Urothelium cell line (cell line): ENCODE measurements around the gene ATP13A2.

ENCODE experiments used
- DNase-seq: peaks from one replicate; pipeline ENCODE4 v3.0.0; 2011; ENCODE audit warnings: low spot score, mixed read lengths
- FAIRE-seq: peaks from 2 replicates; lab custom pipeline; 2011; peaks lifted over from hg19 to GRCh38; lab: Jason Lieb, UNC

The ATP13A2 gene

DNA sequence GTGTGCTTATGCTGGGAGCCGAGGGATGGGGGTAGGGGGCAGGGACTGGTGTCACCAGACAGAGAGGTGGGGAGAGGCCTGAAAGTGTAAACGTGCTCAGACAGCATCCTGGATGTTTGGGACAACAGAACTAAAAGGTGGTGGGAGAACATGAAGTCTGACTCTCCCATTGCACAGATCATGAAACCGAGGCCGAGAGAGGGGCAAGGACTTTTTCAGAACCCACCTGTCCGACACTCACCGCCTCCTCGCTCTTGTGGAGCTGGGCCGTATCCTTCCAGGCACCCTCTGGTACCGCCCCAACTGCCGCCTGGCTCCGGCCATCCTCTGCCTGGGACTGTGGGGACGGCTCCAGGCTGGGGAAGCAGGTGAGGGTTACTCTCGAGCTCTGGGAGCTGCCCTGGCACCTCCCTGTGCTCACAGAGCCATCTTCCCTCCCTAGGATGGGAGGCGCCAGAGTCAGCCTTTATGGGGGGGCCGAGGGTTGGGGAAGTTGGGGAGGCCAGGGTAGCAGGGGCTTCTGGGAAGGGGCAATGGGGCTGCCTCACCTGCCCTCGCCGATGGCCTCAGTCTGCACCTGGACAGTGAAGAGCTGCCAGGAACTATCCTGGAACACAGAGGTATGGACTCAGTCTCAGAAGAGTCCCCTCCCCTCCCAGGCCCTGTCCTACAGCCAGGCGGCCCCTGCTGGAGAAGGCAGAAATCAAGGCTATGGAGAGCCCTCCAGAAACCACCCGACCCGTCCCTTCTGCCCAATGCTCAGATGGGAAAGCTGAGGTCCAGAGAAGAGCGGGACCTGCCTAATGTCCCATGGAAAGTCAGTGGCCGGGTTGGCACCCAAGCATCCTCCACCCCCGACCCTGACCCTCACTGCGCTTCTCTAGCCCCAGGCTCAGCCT, 7.0 kb downstream of the ATP13A2 start:
- FAIRE-seq (no peak), DNase-seq (no peak)

DNA sequence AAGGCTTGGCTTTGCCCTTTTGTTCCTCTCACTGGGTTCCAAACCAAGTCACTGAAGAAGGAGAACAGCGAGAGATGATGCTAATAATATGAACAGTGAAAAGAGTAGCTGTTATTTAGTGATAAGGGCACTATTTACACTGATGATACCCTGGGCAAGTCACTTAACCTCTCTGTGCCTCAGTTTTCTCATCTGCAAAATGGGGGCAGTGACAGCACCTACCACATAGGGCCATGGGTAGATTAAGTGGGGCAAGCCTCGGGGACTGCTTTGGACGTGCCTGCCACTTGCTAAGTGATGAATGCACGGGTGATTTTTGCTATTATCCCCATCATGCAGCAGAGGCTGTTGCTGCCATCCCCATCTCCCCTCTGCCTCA, 9.2 kb downstream of the ATP13A2 start:
- FAIRE-seq (no peak), DNase-seq (no peak)

- FAIRE-seq (no peak), DNase-seq (no peak)
These were observed 9.8 kb downstream of the ATP13A2 start for GRCh38 chr1:17001760-17002523.

- FAIRE-seq = no peak
- DNase-seq = no peak
These were observed 11.9 kb downstream of the ATP13A2 start for GRCh38 chr1:16999863-17000262.

DNA sequence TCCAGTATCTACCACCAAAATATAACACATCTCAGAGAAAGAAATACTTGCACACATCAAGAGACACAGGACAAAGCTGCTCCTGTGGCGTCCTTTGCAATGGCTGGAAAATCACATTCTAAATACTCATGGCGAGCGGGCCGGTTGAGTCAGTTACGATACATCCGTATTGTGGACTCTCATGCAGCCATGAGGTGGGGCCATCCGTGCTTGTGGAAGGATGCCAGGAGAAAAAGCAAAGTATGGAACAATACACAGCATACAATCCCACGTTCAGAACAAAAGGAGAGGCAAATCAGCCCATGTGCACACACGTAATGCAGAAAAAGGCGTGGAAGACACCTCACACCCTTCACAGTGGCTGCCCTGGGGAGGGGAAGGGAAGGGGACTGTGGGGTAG, 13.1 kb downstream of the ATP13A2 start:
- FAIRE-seq (no peak), DNase-seq (no peak)

- FAIRE-seq = no peak
- DNase-seq = no peak
These were observed 14.9 kb downstream of the ATP13A2 start for GRCh38 chr1:16996845-16997244.

GRCh38 chr1:16993521-16994038, 18.1 kb downstream of the ATP13A2 start:
- FAIRE-seq (no peak), DNase-seq (no peak)

GRCh38 chr1:16992675-16993074, 19.1 kb downstream of the ATP13A2 start:
- DNase-seq (no peak), FAIRE-seq (no peak)

DNA sequence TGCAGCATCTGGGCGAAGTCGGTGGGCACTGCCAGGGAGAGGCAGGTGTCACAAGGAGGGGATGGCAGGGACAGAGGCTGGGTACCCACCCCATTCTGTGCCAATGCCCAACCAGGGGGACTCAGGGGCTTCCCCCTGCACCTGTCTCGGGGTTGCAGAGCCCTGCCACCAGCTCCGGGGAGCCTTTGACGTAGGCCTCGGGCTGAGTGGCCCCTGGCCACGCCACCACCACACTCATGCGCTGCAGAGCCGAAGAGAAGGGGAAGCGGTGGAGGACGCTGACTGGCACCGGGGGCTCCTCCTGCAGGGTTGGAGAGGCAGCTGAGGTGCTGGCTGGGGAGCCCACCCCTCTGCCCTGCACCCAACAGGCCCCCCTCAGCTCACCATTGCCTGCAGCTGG, 19.6 kb downstream of the ATP13A2 start:
- FAIRE-seq (no peak), DNase-seq (no peak)

DNA sequence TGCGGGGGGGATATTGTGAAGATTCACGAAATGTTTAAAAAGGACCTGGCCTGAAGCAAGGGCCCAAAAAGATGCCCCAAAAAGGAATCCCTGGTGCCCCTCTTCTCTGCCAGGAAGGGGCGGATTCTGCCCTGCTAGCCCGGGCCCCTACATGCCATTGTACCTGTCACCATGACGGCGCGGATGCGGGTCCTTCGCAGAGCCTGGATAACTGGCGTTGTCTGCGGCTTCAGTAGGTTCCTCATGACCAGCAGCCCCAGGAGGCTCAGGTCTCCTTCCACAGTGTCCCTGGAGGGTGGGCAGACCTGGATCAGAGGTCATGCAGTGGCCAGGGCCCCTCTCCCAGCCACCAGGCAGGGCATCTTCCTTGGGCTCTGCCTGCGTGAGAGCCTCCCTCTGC, 20.2 kb downstream of the ATP13A2 start:
- FAIRE-seq (no peak), DNase-seq (no peak)

DNA sequence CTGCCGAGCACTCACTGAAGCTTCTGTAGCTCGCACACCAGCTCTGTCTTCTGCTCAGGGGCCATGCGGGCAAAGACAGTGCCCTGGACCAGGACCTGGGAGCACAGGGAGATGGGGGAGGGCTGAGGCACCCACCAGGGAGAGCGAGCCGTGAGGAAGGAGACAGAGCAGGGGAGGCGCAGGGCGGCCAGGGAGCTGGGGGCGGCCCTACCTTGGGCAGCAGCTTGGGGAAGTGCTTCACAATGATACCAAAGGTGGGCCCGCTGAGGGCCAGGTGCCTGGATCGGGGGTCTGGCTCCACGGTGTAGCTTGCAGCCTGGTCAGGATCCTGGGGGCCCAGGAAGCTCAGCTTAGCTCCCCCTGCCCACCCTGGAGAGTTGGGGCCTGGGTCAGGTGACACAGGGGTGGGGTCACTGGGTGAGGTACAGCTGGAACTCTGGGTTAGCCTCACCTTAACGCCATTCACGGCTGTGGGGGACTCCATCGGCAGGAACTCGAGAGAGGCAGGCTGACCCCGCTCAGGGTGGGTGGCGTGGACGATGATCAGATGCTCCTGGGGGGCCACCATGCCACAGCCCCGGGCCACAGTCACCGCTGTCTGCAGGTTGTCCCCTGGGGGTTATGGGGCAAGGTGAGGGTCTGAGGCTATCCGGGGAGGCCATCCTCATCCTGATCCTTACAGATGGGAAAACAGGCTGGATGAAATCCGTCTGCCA, 21.9 kb downstream of the ATP13A2 start:
- FAIRE-seq (no peak), DNase-seq (no peak)

DNA sequence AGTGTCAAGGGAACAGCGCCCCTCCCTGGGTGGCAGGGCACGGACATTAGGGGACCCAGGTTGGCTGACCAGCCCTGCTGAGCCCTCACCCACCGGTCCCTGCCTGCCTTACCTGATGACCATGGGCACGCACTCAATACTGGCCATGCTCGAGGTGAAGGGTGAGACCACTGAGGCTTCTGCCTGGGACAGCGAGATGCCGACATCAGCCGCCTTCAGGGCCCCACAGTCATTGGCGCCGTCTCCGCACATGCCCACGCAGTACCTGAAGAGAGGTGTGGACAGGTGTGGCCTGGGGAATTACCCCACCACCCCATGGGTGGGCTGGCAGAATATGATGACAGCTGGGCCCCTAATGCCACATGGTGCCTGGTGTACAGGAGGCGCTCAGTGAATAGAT, 23.5 kb downstream of the ATP13A2 start:
- FAIRE-seq (no peak), DNase-seq (no peak)

- FAIRE-seq = no peak
- peak; percentile 37 for DNase-seq
These were observed 24.8 kb downstream of the ATP13A2 start for GRCh38 chr1:16986962-16987361.

DNA sequence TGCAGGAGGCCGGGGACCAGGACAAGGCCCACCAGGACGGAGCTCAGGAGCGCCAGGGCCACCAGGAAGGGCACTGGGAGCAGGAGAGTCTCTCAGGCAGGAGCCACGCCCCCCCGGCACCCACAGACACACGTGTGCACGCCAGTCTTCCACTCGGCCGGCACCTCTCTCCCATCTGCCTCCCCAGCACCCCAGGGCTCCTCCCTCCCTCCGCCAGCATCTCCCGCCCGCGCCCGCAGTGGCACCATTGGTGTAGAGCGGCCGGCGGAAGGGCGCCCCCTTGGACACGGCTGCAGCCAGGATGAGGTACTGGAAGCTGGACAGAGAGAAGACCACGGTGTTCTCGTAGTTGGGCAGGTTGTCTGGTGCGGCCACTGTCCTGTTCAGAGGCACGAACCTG, 25.2 kb downstream of the ATP13A2 start:
- DNase-seq (no peak), FAIRE-seq (no peak)

- FAIRE-seq (no peak), DNase-seq (no peak)
These were observed 25.6 kb downstream of the ATP13A2 start for GRCh38 chr1:16986113-16986512.

DNA sequence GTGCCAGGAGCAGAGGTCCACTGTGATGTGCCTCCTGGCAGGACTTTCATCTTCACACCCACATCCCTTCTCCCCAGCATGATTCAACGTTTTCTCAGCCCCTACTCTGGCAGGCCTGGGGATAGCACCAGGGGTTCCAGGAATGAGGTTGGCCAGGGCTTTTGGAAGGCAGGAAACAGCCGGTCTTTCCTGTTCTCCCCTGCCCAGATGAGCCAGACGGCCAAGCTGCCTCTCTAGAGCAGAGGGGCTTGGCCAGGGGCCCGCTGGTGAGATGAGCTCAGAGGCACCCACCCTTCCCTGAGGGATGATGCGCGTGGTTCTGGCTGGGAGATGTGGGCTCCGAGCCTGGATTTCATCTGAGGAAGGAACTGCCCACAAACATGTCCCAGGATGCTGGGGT, 27.0 kb downstream of the ATP13A2 start:
- no peak for FAIRE-seq

DNA sequence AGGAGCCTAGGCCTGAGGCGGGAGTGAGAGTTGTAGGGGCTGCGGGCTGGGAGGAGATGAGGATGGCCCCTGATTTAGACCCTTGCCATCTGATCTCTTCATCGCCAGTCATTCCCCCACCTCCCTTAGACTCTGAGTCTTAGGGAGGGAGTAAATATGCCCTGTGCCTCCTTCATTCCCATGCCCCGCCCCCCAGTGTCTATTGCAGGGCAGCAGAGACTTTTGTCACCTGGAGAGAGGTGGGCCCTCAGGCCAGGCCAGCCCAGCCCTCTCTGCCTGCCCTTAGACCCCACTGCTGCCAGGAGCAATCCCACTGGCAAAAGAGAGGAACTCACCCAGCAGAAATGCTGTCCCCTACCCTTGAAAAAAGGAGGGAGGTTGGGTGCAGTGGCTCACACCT, 28.1 kb downstream of the ATP13A2 start:
- FAIRE-seq = no peak

More for the DNA sequence above, 27.0 kb downstream of the ATP13A2 start:
- DNase-seq = peak; percentile 58

GRCh38 chr1:16982902-16983301, 28.8 kb downstream of the ATP13A2 start:
- no peak for FAIRE-seq

More for the DNA sequence above, 28.1 kb downstream of the ATP13A2 start:
- DNase-seq = no peak

DNA sequence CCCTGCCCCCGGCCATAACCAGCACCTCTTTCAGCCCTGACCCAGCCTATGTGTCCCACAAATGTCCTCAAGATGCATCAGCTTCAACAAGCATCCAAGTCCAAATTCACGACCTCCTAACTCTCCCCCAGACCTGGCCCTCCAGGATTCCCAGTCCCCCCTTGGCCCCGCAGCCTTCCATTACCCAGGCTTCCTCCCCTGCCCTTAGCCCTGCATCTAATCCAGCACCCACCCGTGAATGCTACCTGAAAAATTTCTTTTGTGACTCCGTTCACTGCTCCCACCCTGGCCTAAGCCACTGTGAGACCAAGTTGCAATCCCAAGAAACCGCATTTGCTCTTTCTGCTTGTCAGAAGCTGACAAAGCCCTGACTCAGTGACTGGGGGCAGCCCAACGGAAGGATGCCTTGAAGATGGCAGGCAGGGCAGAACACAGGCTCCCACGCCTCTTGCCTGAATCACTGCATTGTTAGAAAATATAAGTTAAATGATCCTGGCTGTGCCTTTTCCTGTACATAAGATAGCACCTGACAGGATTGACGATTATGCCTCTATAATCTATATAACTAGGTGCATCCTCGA, 30.4 kb downstream of the ATP13A2 start:
- DNase-seq (peak; percentile 68), FAIRE-seq (no peak)

More at GRCh38 chr1:16982902-16983301, 28.8 kb downstream of the ATP13A2 start:
- DNase-seq = no peak

DNA sequence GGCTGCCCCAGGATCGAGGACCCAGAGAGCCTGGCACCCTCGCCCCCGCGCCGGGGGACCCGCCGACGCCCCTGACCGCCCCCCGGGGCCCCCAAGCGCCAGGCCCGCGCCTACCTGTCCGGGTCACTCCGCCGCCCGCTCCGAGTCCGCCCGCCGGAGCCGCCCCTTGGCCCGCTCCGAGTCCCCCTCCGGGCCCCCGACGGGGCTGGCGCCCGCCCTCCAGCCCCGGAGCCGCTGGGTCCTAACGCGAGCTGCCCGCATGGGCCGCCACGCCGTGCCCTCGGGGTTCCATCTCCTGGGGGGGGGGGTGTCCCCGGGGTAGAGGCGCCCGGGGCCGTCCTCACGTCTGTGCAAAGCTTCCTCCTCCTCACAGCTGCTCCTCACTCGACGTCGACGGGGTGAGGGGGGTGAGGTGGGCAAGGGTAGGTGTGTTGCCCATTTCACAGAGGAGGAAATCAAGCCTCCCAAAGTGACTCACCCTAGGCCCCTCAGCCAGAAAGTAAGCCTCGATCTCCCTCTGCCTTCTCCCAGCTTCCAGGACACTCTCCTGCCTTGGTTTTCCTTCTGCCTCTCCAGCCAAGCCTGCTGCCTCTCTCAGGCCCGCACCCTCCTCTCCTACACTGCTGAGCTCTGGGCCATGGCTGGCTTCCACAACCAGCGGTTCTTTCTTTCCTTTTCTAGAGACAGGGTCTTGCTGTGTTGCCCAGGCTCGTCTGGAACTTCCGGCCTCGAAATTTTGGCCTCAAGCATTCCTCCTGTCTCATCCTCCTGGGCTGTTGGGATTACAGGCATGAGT, 31.1 kb downstream of the ATP13A2 start, which contains the start of gene MFAP2:
TSS of gene MFAP2 (minus strand) at position 148 of the 796 bp plus-strand sequence. CDS start 2,347 bp downstream, outside the sequence.
- no peak for FAIRE-seq

More for the DNA sequence above, 31.1 kb downstream of the ATP13A2 start, which contains the start of gene MFAP2:
- DNase-seq = peak; percentile 78
